D721Med (cell line): ENCODE results near the gene PON2.
A peak's percentile ranks its signal among the peaks of the same experiment; 100 is the strongest.

Experiments used
- DNase-seq: peaks from one replicate; pipeline ENCODE4 v3.0.0; 2011; ENCODE audit warnings: low spot score; ENCODE audit not compliant: insufficient read length
- FAIRE-seq: peaks from 2 replicates; lab custom pipeline; 2011; peaks lifted over from hg19 to GRCh38; lab: Jason Lieb, UNC
- CTCF ChIP-seq: IDR thresholded peaks from 2 replicates; pipeline ENCODE4 v1.5.1; 2012; ENCODE audit warnings: mild to moderate bottlenecking, control low read depth; ENCODE audit not compliant: insufficient read depth; ENCODE audit errors: missing control alignments

PON2 gene

GRCh38 chr7:95434557-95435421, at the start of gene PON2:
TSS of gene PON2 (minus strand) at chr7:95435028. CDS start at chr7:95434951, 77 bp downstream.
- FAIRE-seq, result no peak
- DNase-seq, result peak; percentile 51
- TF ChIP-seq CTCF, result no peak

- FAIRE-seq, result peak; percentile 93
- TF ChIP-seq CTCF, result no peak
- no peak for DNase-seq
Measured at GRCh38 chr7:95482424-95482823, 47.6 kb upstream of the PON2 start.

GRCh38 chr7:95481271-95482165, 46.7 kb upstream of the PON2 start:
- no peak for TF ChIP-seq CTCF
- DNase-seq (no peak), FAIRE-seq (peak; percentile 66)

- no peak for DNase-seq
- TF ChIP-seq CTCF, result no peak
- FAIRE-seq, result no peak
Measured at GRCh38 chr7:95479992-95480624, 45.3 kb upstream of the PON2 start.

- FAIRE-seq (no peak), DNase-seq (no peak)
- TF ChIP-seq CTCF, result no peak
Measured at GRCh38 chr7:95478272-95479037, 43.6 kb upstream of the PON2 start.

GRCh38 chr7:95476904-95477594, 42.2 kb upstream of the PON2 start:
- peak; percentile 87 for FAIRE-seq
- peak; percentile 85 for TF ChIP-seq CTCF
- DNase-seq, result no peak
